WTC11 (cell line): ENCODE data around the gene HIP1. TPM values are rescaled to one million over a fixed set of nuclear protein-coding genes. Genes with fewer than 3 reads are reported as not detected.
A peak's percentile ranks its signal among the peaks of the same experiment; 100 is the strongest.

ENCODE experiments used
- ARID4B ChIP-seq: sonication (generic); formaldehyde crosslinking; IDR thresholded peaks from 2 replicates; pipeline ENCODE4 v1.8.0; 2023; ENCODE audit warnings: missing genetic modification reagents, mild to moderate bottlenecking, borderline replicate concordance
- ATF2 ChIP-seq: sonication (generic); formaldehyde crosslinking; IDR thresholded peaks from 2 replicates; pipeline ENCODE4 v1.8.1; 2022; ENCODE audit warnings: low read depth, missing genetic modification reagents, borderline replicate concordance
- CREM ChIP-seq: sonication (generic); formaldehyde crosslinking; IDR thresholded peaks from 2 replicates; pipeline ENCODE4 v1.8.1; 2022; ENCODE audit warnings: mild to moderate bottlenecking, missing genetic modification reagents, moderate library complexity
- ELF4 ChIP-seq: sonication (generic); formaldehyde crosslinking; IDR thresholded peaks from 2 replicates; pipeline ENCODE4 v1.8.1; 2022; ENCODE audit warnings: low read depth, mild to moderate bottlenecking, moderate library complexity, missing genetic modification reagents
- ETV6 ChIP-seq: sonication (generic); formaldehyde crosslinking; IDR thresholded peaks from 2 replicates; pipeline ENCODE4 v1.8.1; 2022; ENCODE audit warnings: mild to moderate bottlenecking, missing genetic modification reagents
- IRF2 ChIP-seq: sonication (generic); formaldehyde crosslinking; IDR thresholded peaks from 2 replicates; pipeline ENCODE4 v1.8.0; 2022; ENCODE audit warnings: low read depth, missing genetic modification reagents, borderline replicate concordance
- MLX ChIP-seq: sonication (generic); formaldehyde crosslinking; IDR thresholded peaks from 2 replicates; pipeline ENCODE4 v1.8.1; 2023; ENCODE audit warnings: mild to moderate bottlenecking, missing genetic modification reagents, moderate library complexity
- NFYB ChIP-seq: sonication (generic); formaldehyde crosslinking; conservative IDR thresholded peaks from 2 replicates; pipeline ENCODE4 v1.8.0; 2022; ENCODE audit warnings: low read depth, missing genetic modification reagents
- RORB ChIP-seq: fragments of 250-450 bp; sonication (Bioruptor Pico); IDR thresholded peaks from 2 replicates; pipeline ENCODE4 v1.9.0; 2021; ENCODE audit warnings: mild to moderate bottlenecking
- SP1 ChIP-seq: sonication (generic); formaldehyde crosslinking; conservative IDR thresholded peaks from 2 replicates; pipeline ENCODE4 v1.8.1; 2022; ENCODE audit warnings: missing genetic modification reagents
- TEAD1 ChIP-seq: sonication (generic); formaldehyde crosslinking; IDR thresholded peaks from 2 replicates; pipeline ENCODE4 v1.8.0; 2022; ENCODE audit warnings: mild to moderate bottlenecking, missing genetic modification reagents
- ZNF121 ChIP-seq: sonication (generic); formaldehyde crosslinking; IDR thresholded peaks from 2 replicates; pipeline ENCODE4 v1.8.0; 2023; ENCODE audit warnings: missing genetic modification reagents
- ZNF232 ChIP-seq: sonication (generic); formaldehyde crosslinking; IDR thresholded peaks from 2 replicates; pipeline ENCODE4 v1.8.0; 2022; ENCODE audit warnings: mild to moderate bottlenecking, missing genetic modification reagents
- ZNF263 ChIP-seq: sonication (generic); formaldehyde crosslinking; IDR thresholded peaks from 2 replicates; pipeline ENCODE4 v1.8.1; 2022; ENCODE audit warnings: low read depth, mild to moderate bottlenecking, moderate library complexity, missing genetic modification reagents
- ZNF281 ChIP-seq: sonication (generic); formaldehyde crosslinking; IDR thresholded peaks from 2 replicates; pipeline ENCODE4 v1.8.0; 2023; ENCODE audit warnings: mild to moderate bottlenecking, missing genetic modification reagents
- ZNF425 ChIP-seq: fragments of 250-450 bp; sonication (Bioruptor Pico); conservative IDR thresholded peaks from 2 replicates; pipeline ENCODE4 v1.9.0; 2021; ENCODE audit warnings: mild to moderate bottlenecking
- total RNA-seq: library from RNA; stranded (reverse); gene quantifications from 3 replicates; pipeline ENCODE4 v1.2.3, GENCODE V29; 2021
- TF ChIP-seq, protein P1 (sequence below): fragments of 200-600 bp; IDR thresholded peaks from 2 replicates; pipeline ENCODE4 v1.8.0; 2022; ENCODE audit warnings: antibody characterized with exemption
- TF ChIP-seq, protein P2 (sequence below): sonication (generic); formaldehyde crosslinking; IDR thresholded peaks from 2 replicates; pipeline ENCODE4 v1.8.0; 2022; ENCODE audit warnings: mild to moderate bottlenecking, missing genetic modification reagents
- TF ChIP-seq, protein P3 (sequence below): sonication (generic); formaldehyde crosslinking; IDR thresholded peaks from 2 replicates; pipeline ENCODE4 v1.8.0; 2022; ENCODE audit warnings: mild to moderate bottlenecking, missing genetic modification reagents

Gene HIP1
- total RNA-seq, 1 experiment from 2014 or later, result 75.8 TPM

DNA sequence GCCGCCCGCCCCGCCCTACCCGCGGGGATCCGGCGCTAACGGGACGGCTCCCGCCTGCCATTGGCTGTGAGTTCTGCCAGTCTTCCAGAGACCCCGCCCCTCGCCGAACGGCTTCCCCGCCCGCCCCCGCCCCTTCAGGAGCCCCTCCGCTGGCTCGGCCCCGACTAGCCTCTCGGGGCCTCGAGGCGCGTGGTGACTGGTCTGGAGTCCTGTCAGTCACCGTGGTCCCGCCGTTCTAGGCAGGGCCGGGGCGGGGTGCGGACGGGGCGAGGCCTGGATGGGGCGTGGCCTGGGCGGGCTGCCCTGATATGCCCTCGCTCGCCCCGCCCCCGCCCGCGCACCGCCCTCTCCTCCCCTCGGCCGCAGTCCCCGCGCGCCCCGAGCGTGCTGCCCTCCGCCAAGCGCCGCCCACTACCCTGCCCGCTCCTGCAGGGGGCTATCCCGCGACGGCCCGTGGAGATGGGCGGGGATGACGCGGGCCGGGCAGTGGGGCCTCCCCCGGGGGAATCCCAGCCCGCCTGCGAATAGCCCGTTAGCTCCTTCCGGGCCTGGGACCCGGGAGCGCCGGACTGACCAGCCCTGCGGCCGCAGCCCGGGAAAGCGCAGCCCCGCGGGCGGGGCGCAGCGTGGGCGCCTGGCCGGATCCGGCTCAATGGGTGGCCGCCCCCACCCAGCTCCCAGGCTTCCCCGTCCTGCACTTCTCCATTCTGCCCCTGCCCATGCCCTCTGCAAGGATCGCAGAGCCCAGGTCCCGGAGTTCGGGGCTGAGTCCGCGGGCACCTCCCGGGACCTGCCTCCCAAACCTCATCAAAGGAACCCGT lies 444 bp upstream of the HIP1 start (continued):
- TF ChIP-seq ATF2 (no peak), ELF4 (CRISPR knock-in tag) (no peak), MLX (no peak), SP1 (CRISPR knock-in tag) (peak; percentile 95), ZNF121 (CRISPR knock-in tag) (no peak), CREM (no peak), ZNF263 (CRISPR knock-in tag) (no peak), IRF2 (CRISPR knock-in tag) (no peak), NFYB (peak; percentile 86), ZNF281 (no peak), ETV6 (CRISPR knock-in tag) (peak; percentile 64; the same call in 1 of the 2 replicates), ZNF232 (no peak), ARID4B (0 out of 2 replicates have a peak, but pooled peaks have one; percentile 32), ZNF425 (CRISPR knock-in tag) (no peak), TEAD1 (0 out of 2 replicates have a peak, but pooled peaks have one; percentile 5), RORB (CRISPR knock-in tag) (no peak)
- TF ChIP-seq, protein P1, sequence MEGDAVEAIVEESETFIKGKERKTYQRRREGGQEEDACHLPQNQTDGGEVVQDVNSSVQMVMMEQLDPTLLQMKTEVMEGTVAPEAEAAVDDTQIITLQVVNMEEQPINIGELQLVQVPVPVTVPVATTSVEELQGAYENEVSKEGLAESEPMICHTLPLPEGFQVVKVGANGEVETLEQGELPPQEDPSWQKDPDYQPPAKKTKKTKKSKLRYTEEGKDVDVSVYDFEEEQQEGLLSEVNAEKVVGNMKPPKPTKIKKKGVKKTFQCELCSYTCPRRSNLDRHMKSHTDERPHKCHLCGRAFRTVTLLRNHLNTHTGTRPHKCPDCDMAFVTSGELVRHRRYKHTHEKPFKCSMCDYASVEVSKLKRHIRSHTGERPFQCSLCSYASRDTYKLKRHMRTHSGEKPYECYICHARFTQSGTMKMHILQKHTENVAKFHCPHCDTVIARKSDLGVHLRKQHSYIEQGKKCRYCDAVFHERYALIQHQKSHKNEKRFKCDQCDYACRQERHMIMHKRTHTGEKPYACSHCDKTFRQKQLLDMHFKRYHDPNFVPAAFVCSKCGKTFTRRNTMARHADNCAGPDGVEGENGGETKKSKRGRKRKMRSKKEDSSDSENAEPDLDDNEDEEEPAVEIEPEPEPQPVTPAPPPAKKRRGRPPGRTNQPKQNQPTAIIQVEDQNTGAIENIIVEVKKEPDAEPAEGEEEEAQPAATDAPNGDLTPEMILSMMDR, result no peak
- TF ChIP-seq, protein P2, sequence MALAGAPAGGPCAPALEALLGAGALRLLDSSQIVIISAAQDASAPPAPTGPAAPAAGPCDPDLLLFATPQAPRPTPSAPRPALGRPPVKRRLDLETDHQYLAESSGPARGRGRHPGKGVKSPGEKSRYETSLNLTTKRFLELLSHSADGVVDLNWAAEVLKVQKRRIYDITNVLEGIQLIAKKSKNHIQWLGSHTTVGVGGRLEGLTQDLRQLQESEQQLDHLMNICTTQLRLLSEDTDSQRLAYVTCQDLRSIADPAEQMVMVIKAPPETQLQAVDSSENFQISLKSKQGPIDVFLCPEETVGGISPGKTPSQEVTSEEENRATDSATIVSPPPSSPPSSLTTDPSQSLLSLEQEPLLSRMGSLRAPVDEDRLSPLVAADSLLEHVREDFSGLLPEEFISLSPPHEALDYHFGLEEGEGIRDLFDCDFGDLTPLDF (CRISPR knock-in tag), result 0 out of 2 replicates have a peak, but pooled peaks have one; percentile 29
- TF ChIP-seq, protein P3, sequence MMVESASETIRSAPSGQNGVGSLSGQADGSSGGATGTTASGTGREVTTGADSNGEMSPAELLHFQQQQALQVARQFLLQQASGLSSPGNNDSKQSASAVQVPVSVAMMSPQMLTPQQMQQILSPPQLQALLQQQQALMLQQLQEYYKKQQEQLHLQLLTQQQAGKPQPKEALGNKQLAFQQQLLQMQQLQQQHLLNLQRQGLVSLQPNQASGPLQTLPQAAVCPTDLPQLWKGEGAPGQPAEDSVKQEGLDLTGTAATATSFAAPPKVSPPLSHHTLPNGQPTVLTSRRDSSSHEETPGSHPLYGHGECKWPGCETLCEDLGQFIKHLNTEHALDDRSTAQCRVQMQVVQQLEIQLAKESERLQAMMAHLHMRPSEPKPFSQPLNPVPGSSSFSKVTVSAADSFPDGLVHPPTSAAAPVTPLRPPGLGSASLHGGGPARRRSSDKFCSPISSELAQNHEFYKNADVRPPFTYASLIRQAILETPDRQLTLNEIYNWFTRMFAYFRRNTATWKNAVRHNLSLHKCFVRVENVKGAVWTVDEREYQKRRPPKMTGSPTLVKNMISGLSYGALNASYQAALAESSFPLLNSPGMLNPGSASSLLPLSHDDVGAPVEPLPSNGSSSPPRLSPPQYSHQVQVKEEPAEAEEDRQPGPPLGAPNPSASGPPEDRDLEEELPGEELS (CRISPR knock-in tag), result peak; percentile 65; the same call in 1 of the 2 replicates
